HG03135 (cell line): ENCODE measurements around the gene ZNF267.
"Not testable (repeated sequence)": the region's sequence is repeated elsewhere in the genome, so short reads cannot be mapped to it uniquely, and the experiment has no call there.

Experiments used
- ATAC-seq: cut with Tn5 transposase; IDR thresholded peaks from one replicate; pipeline ENCODE4 v1.9.1; 2021; ENCODE audit warnings: mild to moderate bottlenecking, moderate library complexity; ENCODE audit not compliant: unreplicated experiment

Gene ZNF267

GRCh38 chr16:31873556-31874365 lies at the start of gene ZNF267:
Gene ZNF267, plus strand, starts transcription at chr16:31873807. Its CDS starts 160 bp downstream, at chr16:31873967.
- ATAC-seq = peak; percentile 58

DNA sequence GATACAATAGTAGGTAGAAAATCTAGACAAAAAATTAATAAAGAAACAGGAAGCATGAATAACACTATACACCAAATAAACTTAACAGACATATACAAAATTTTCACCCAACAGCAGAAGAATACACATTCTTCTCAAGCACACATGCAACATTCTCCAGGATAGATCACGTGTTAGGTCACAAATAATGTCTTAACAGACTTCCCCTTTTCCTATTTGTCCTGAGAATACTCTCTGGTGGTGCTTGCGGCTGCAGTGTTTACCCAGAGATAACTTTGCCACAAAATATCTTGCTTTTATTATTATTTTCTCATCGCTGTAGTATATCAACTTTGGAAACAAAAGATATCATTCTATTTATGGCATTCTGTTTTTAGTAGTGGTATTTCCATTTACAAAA lies 40.6 kb upstream of the ZNF267 start:
- ATAC-seq = no peak

DNA sequence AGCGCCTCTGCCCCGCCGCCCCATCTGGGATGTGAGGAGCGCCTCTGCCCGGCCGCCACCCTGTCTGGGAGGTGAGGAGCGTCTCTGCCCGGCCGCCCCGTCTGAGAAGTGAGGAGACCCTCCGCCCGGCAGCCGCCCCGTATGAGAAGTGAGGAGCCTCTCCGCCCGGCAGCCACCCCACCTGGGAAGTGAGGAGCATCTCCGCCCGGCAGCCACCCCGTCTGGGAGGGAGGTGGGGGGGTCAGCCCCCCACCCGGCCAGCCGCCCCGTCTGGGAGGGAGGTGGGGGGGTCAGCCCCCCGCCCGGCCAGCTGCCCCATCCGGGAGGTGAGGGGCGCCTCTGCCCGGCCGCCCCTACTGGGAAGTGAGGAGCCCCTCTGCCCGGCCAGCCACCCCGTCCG lies 37.2 kb upstream of the ZNF267 start:
- ATAC-seq = not testable (repeated sequence)

DNA sequence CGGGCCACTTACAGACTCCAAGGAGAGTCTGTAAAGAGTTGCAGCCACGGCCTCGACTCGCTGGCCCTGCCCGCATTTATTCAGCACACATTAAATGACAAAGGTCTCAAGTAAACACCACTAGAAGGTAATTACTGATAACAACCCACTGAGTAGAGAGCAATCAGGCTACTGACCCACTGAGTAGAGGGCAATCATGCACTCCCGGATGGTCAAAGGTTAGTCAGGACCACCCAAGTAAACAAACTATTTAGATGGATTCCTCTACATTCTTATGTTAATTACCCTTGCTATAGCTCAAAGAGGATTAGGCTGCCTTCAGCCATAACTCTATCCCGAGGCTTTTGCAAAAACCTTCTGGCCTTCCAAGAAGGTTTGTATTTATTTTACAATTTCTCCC lies 30.7 kb upstream of the ZNF267 start:
- ATAC-seq = no peak

DNA sequence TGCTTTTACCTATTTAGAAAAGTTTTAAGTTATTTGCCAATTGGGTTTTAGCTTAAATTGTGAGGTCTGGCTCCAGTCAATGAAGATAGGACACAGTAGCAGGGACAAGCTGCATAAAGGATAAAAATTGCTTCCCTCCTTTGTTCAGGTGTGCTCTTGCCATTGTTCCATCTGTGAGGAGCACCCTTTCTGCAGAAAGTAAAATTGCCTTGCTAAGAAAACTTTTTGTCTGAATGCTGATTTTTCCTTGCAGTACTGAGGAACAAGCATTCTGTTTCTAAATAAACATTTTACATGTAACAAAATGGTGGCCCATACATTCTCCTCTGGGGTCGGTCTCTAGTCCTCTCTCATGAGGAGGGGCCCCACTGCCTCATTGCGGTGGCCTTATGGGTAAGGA lies 25.0 kb upstream of the ZNF267 start:
- ATAC-seq = not testable (repeated sequence)

DNA sequence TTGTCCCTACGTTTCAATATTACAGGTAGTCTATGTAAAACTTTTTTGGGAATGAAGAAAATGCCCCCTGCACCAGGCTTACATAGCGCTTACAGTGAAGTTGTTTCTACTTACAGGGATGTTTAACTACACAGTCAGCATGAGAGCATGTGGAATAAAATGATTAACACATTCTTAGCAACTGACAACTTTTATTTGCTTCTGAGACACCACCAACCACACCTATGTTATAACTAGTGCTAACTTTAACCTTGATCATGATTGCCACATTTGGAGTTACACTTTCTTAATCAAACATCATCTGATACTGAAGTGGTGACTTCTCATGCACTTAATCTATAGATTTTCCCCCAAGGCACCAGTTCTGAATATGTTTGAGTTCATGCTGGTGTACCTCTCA lies 20.3 kb upstream of the ZNF267 start:
- no peak for ATAC-seq

DNA sequence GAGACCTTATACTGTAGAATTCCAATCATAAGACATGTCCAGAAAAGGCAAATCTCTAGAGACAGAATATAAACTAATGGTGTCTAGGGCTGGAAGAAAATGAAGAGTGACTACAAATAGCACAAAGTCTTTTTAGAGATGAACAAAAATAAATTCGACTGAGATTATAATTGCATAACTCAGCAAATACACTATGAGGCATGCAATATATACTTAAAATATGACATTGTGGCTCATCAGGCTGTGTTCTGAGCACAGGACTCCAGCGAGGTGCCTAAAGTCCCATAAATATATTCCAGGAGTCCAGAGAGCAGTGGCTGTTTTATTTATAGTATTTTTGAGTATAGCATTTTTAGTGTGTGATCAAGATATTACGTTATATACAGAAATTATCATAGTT lies 13.1 kb upstream of the ZNF267 start:
- no peak for ATAC-seq

GRCh38 chr16:31861455-31861854 lies 12.2 kb upstream of the ZNF267 start:
- no peak for ATAC-seq

DNA sequence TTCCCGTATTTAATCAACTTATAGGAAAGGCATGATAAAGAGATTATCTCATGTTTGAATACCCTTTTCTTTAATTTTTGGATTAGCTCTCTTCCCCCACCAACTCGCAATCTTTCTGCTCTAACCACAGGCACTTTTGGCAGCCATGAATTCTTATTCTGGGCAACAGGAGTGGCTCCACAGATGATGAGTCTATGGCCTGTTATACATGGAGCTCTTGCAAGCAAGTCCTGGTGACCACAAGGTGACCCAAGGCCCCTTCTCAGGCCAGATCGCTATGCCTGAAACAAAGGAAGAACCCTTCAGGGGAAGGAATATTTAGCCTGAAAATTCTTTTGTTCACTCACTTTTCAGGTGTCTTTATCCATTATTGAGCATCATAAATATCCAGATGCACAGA lies 10.8 kb upstream of the ZNF267 start:
- no peak for ATAC-seq

GRCh38 chr16:31868164-31868563 lies 5.4 kb upstream of the ZNF267 start:
- ATAC-seq = no peak

DNA sequence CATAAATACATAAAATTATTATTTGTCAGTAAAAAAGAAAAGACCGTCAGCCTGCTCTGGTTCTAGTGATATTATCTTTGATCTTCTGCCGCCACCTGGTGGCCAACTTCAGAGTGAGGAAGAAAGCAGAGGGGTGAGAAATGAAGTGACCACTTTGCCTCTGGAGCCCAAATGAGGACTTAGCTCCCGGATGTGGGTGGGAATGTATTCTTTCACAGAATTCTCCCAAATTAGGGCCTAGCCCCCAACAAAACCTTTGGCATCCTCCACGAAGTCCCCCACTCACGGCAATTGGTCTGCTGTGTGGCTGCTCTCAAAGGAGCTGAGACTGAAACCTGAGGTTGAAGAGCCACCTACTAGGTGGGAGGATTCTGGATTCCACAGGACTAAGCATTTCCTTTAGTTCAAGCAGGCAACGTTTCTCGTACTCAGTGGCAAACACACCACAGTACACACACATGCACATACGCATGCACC lies 4.9 kb upstream of the ZNF267 start:
- peak; percentile 45 for ATAC-seq

- ATAC-seq = no peak
These were observed 4.0 kb upstream of the ZNF267 start for GRCh38 chr16:31869511-31870201.

GRCh38 chr16:31870809-31871208 lies 2.8 kb upstream of the ZNF267 start:
- no peak for ATAC-seq

DNA sequence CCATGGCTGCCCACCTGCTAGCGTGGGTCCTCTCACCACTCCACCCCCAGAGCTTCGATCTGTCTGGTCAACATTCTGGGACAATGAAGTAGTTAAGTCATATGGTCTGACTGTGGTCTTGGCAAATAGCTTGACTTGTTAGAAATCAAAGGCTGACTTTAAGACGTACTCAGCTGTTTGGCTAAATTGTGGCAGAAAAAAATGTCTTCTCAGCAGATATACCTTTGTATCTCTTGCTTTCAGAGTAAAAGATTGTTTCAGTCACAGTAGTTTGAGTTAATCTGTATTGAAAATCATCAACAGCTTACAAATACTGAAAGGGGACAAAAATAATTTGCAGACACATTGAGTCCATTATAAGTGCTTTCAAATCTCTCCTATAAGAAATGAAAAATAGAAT lies 2.1 kb upstream of the ZNF267 start:
- ATAC-seq = no peak

GRCh38 chr16:31872201-31872600 lies 1.4 kb upstream of the ZNF267 start:
- no peak for ATAC-seq

GRCh38 chr16:31874366-31875111 lies 932 bp downstream of the ZNF267 start:
- peak; percentile 30 for ATAC-seq

GRCh38 chr16:31875112-31875803 lies 1.7 kb downstream of the ZNF267 start:
- ATAC-seq = no peak

DNA sequence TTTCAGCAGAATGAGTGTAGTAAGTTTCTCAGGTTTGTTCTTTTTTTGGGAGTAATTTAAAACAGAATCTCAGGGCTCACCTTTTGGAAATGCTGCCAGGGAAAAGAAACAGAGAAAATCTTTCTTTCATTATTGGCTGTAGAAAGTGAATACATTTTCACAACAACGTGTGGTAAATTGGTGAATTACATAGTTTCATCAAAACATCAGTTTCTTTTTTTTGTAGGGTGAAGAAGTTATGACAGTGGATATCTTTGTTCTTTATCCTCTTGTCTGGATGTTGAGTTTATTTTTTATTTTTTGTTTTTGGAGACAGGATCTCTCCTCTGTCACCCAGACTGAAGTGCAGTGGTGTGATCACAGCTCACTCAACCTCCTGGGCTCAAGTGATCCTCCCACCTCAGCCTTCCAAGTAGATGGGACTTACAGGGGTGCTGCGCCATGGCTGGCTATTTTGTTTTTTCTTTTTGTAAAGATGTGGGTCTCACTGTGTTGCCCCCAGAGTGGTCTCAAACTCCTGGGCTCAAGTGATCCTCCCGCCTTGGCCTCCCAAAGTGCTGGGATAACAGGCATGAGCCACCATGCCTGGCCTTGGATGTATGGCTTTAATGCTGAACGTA lies 2.4 kb downstream of the ZNF267 start:
- ATAC-seq = no peak

DNA sequence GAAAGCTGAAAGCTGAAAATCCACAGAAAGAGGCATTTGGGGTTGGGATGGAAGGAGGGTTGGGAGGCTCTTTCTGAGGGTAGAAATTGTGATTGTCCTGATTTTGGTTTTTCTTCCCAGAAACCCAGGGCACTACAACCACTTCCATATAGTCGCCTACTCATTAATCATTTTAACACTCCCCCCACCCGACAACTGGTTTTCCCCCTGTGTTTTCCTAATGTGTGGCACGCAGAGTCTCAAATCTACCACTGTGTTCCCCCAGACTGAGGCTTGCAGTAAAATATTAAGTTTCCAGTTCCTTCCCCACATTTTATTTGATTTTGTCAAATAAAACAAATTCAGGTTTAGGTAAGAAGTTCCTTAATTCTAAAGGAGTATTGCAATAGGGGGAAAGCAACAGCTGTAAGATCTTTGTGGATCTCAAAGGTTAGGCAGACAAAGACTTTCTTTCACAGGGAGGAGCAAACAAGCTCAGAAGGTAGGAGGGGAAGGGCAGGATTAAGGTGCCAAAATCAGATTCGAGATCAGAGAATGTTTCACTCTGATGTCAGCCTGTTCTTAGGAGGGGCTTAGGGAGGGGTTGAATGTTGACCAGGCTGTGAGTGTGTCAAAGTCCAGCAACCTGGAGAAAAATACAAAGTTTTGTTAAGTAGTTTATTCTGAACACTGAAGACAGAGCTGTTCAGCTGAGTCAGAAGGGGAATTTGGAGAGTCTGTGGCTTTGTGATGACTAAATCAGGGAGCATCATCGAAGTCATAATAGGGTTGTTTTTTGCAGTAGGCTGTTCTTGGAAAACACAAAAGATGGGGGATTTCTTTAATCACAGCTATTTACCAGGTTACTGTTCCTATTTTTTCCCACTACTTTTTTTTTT lies 3.6 kb downstream of the ZNF267 start:
- ATAC-seq = peak; percentile 41
